PC-9 (cell line): ENCODE data around the gene C3. TPM values are rescaled to one million over a fixed set of nuclear protein-coding genes. Genes with fewer than 3 reads are reported as not detected.

Experiments used
- BruUV-seq: library from RNA; stranded (reverse); fragments of 400-500 nt; replicated peaks from 2 replicates; lab custom pipeline; 2021; lab: Mats Ljungman, UMichigan
- CTCF ChIA-PET: fragments of 300-600 bp; sonication (Branson Sonifier 250); formaldehyde crosslinking; loops from one replicate; lab custom pipeline; 2022; ENCODE audit warnings: antibody characterized with exemption; lab: Charles Lee
- POLR2A ChIA-PET: fragments of 300-600 bp; sonication (Branson Sonifier 250); formaldehyde crosslinking; loops from one replicate; lab custom pipeline; 2022; ENCODE audit warnings: antibody characterized with exemption; ENCODE audit not compliant: unreplicated experiment; lab: Charles Lee
- DNase-seq, 2 experiments: peaks; one replicate each; pipeline versions ENCODE4 v3.0.0 to v3.0.0-alpha.2; 2015 to 2022; ENCODE audit warnings: mixed read lengths in 1 of 2
- H2AFZ ChIP-seq: fragments of 200-600 bp; sonication (generic); 2 replicates; pipeline ENCODE4 v1.8.1; 2017; ENCODE audit warnings: antibody characterized with exemption
- H3F3A ChIP-seq: fragments of 200-600 bp; sonication (generic); 2 replicates; pipeline ENCODE4 v1.8.1; 2017; ENCODE audit warnings: antibody characterized with exemption, mild to moderate bottlenecking, low read depth; ENCODE audit not compliant: insufficient read depth
- H3K27ac ChIP-seq: fragments of 200-600 bp; sonication (generic); 2 replicates; pipeline ENCODE4 v1.6.1; 2016; ENCODE audit warnings: mixed run types
- H3K27me3 ChIP-seq: fragments of 200-600 bp; sonication (generic); 2 replicates; pipeline ENCODE4 v1.6.1; 2016; ENCODE audit warnings: low read depth, mixed run types; ENCODE audit not compliant: insufficient read depth
- H3K36me3 ChIP-seq: fragments of 200-600 bp; sonication (generic); 2 replicates; pipeline ENCODE4 v1.6.1; 2016; ENCODE audit warnings: low read depth, mixed run types
- H3K4me1 ChIP-seq: fragments of 200-600 bp; sonication (generic); replicated peaks from 2 replicates; pipeline ENCODE4 v1.6.1; 2016; ENCODE audit warnings: mixed run types; ENCODE audit not compliant: insufficient read depth
- H3K4me2 ChIP-seq: fragments of 200-600 bp; sonication (generic); 2 replicates; pipeline ENCODE4 v1.6.1; 2017; ENCODE audit warnings: mixed run types
- H3K4me3 ChIP-seq: fragments of 200-600 bp; sonication (generic); 2 replicates; pipeline ENCODE4 v1.6.1; 2016; ENCODE audit warnings: mixed run types
- H3K79me2 ChIP-seq: fragments of 200-600 bp; sonication (generic); 2 replicates; pipeline ENCODE4 v1.6.1; 2017; ENCODE audit warnings: low read depth, mixed run types
- H3K9me2 ChIP-seq: fragments of 200-600 bp; sonication (generic); 2 replicates; pipeline ENCODE4 v1.8.1; 2017; ENCODE audit warnings: mild to moderate bottlenecking; ENCODE audit not compliant: insufficient read depth
- H3K9me3 ChIP-seq: fragments of 200-600 bp; sonication (generic); 2 replicates; pipeline ENCODE4 v1.8.1; 2016; ENCODE audit warnings: low read depth; ENCODE audit not compliant: insufficient read depth
- H4K20me1 ChIP-seq: fragments of 200-600 bp; sonication (generic); 2 replicates; pipeline ENCODE4 v1.8.1; 2017; ENCODE audit not compliant: insufficient read depth
- CTCF ChIP-seq: fragments of 200-600 bp; sonication (generic); conservative IDR thresholded peaks from 2 replicates; pipeline ENCODE4 v1.6.1; 2017; ENCODE audit warnings: mixed run types, antibody characterized with exemption, mild to moderate bottlenecking, moderate library complexity
- EZH2 ChIP-seq: fragments of 200-600 bp; sonication (generic); IDR thresholded peaks from 2 replicates; pipeline ENCODE4 v1.8.0; 2017; ENCODE audit warnings: antibody characterized with exemption, low read depth
- intact Hi-C: fragments of 100-400 bp; cut with micrococcal nuclease; formaldehyde crosslinking; loops from one replicate; pipeline ENCODE4 v1.10.0; 2022; ENCODE audit not compliant: unreplicated experiment
- total RNA-seq: library from RNA; stranded (reverse); gene quantifications from 2 replicates; pipeline ENCODE4 v1.2.3, GENCODE V29; 2021

Gene C3
- total RNA-seq, 1 experiment from 2014 or later, result 130 TPM

- Histone ChIP-seq H2AFZ (no peak overlapping the region), H3K9me3 (no peaks in the 10 kb centered on the region), H3K4me2 (no peak overlapping the region), H3K36me3 (no peaks in the 10 kb centered on the region), H3K9me2 (no peaks in the 10 kb centered on the region), H3K27ac (no peak overlapping the region), H3K27me3 (no peaks in the 10 kb centered on the region), H3K79me2 (no peaks in the 10 kb centered on the region), H3K4me3 (no peak overlapping the region), H3K4me1 (peaks cover 32% of the 10 kb centered on the region), H3F3A (peaks cover 22% of the 10 kb centered on the region), H4K20me1 (no peaks in the 10 kb centered on the region)
- ChIA-PET POLR2A (no interaction called here), CTCF (no interaction called here)
- BruUV-seq, result no TSS peak
- intact Hi-C loops, result no loop called here
- TF ChIP-seq CTCF (no peak), EZH2 (no peak)
- no peak for DNase-seq
Measured at GRCh38 chr19:6725513-6726231, 5.2 kb upstream of the C3 start.

GRCh38 chr19:6724631-6725492 is 4.4 kb upstream of the C3 start:
- Histone ChIP-seq H3K27me3 (no peaks in the 10 kb centered on the region), H3K4me1 (peaks cover 39% of the 10 kb centered on the region), H3K36me3 (no peaks in the 10 kb centered on the region), H3K4me2 (no peak overlapping the region), H3K4me3 (no peak overlapping the region), H4K20me1 (no peaks in the 10 kb centered on the region), H3K27ac (no peak overlapping the region), H3K79me2 (peaks cover 6% of the 10 kb centered on the region), H3K9me3 (no peaks in the 10 kb centered on the region), H2AFZ (no peak overlapping the region), H3K9me2 (no peaks in the 10 kb centered on the region), H3F3A (peaks cover 22% of the 10 kb centered on the region)
- intact Hi-C loops, result no loop called here
- POLR2A ChIA-PET, result no interaction called here
- no peak for DNase-seq
- no TSS peak for BruUV-seq
- TF ChIP-seq CTCF (no peak), EZH2 (no peak)
- CTCF ChIA-PET, result interaction anchor here (0.6 kb wide), 1 partner anchor 16 kb away, joined by 10 read pairs; no protein-coding TSS in a partner anchor

- peaks cover 26% of the 10 kb centered on the region for H3F3A ChIP-seq
- no peaks in the 10 kb centered on the region for H4K20me1 ChIP-seq
- H3K9me2 ChIP-seq, result no peaks in the 10 kb centered on the region
- H3K9me3 ChIP-seq, result no peaks in the 10 kb centered on the region
- TF ChIP-seq EZH2, result no peak
- H2AFZ ChIP-seq, result no peak overlapping the region
- POLR2A ChIA-PET, result no interaction called here
- intact Hi-C loops, result no loop called here
- peaks cover 47% of the 10 kb centered on the region for H3K4me1 ChIP-seq
- H3K4me2 ChIP-seq, result peak overlapping the region; percentile 60; the same call in 1 of the 2 replicates
- H3K4me3 ChIP-seq, result no peak overlapping the region
- CTCF ChIA-PET, result no interaction called here
- H3K79me2 ChIP-seq, result peaks cover 15% of the 10 kb centered on the region
- no peaks in the 10 kb centered on the region for H3K36me3 ChIP-seq
- no peaks in the 10 kb centered on the region for H3K27me3 ChIP-seq
- H3K27ac ChIP-seq, result peak overlapping the region; percentile 68
- DNase-seq, result peak in 1 of 2 experiments; percentile 44
- no TSS peak for BruUV-seq
Measured at GRCh38 chr19:6723738-6724137, 3.3 kb upstream of the C3 start.
